PC-3 (cell line): Measurements from ENCODE around the gene GMDS. TPM values are rescaled to one million over a fixed set of nuclear protein-coding genes. Genes with fewer than 3 reads are reported as not detected.

Experiments
- ATAC-seq: fragments of 200-7000 bp; cut with Tn5 transposase; 2 replicates; pipeline ENCODE4 v1.9.1; 2020; ENCODE audit warnings: mild to moderate bottlenecking, moderate library complexity
- BruUV-seq: library from RNA; stranded (reverse); fragments of 400-500 nt; replicated peaks from 2 replicates; lab custom pipeline; 2021; lab: Mats Ljungman, UMichigan
- CTCF ChIA-PET: fragments of 300-600 bp; sonication (Branson Sonifier 250); formaldehyde crosslinking; loops from one replicate; lab custom pipeline; 2022; ENCODE audit warnings: antibody characterized with exemption; lab: Charles Lee
- POLR2A ChIA-PET: fragments of 300-600 bp; sonication (Branson Sonifier 250); formaldehyde crosslinking; loops from one replicate; lab custom pipeline; 2022; ENCODE audit warnings: antibody characterized with exemption; ENCODE audit not compliant: unreplicated experiment; lab: Charles Lee
- DNase-seq: peaks from one replicate; pipeline ENCODE4 v3.0.0-alpha.2; 2015
- H2AFZ ChIP-seq: fragments of 300-600 bp; sonication (generic); 2 replicates; pipeline ENCODE4 v1.6.0; 2016; ENCODE audit warnings: antibody characterized with exemption, low read length
- H3F3A ChIP-seq: fragments of 300-600 bp; sonication (generic); one replicate; pipeline ENCODE4 v1.6.0; 2017; ENCODE audit warnings: antibody characterized with exemption, low read length, control low read depth, mild to moderate bottlenecking; ENCODE audit not compliant: unreplicated experiment
- H3K27ac ChIP-seq: fragments of 300-600 bp; sonication (generic); 2 replicates; pipeline ENCODE4 v1.5.1; 2016; ENCODE audit warnings: mild to moderate bottlenecking, low read length
- H3K27me3 ChIP-seq: fragments of 300-600 bp; sonication (generic); 2 replicates; pipeline ENCODE4 v1.6.1; 2016; ENCODE audit warnings: low read length, mixed read lengths
- H3K36me3 ChIP-seq: fragments of 300-600 bp; sonication (generic); 2 replicates; pipeline ENCODE4 v1.6.1; 2016; ENCODE audit warnings: low read depth, mixed run types, low read length, mixed read lengths
- H3K4me1 ChIP-seq: fragments of 300-600 bp; sonication (generic); 2 replicates; pipeline ENCODE4 v1.5.1; 2016; ENCODE audit warnings: low read length; ENCODE audit not compliant: insufficient read depth
- H3K4me2 ChIP-seq: fragments of 300-600 bp; sonication (generic); 2 replicates; pipeline ENCODE4 v1.6.0; 2016; ENCODE audit warnings: low read length
- H3K4me3 ChIP-seq: fragments of 300-600 bp; sonication (generic); 2 replicates; pipeline ENCODE4 v1.5.1; 2016; ENCODE audit warnings: mild to moderate bottlenecking, low read length, mixed read lengths
- H3K79me2 ChIP-seq: fragments of 300-600 bp; sonication (generic); 2 replicates; pipeline ENCODE4 v1.6.1; 2017; ENCODE audit warnings: low read length, mixed read lengths
- H3K9ac ChIP-seq: fragments of 300-600 bp; sonication (generic); 2 replicates; pipeline ENCODE4 v1.6.0; 2016; ENCODE audit warnings: mild to moderate bottlenecking, low read length
- H3K9me2 ChIP-seq: fragments of 300-600 bp; sonication (generic); replicated peaks from 2 replicates; pipeline ENCODE4 v1.6.1; 2016; ENCODE audit warnings: mixed run types, low read length, mixed read lengths
- H3K9me3 ChIP-seq: fragments of 300-600 bp; sonication (generic); 2 replicates; pipeline ENCODE4 v1.6.1; 2016; ENCODE audit warnings: low read length, mixed read lengths
- H4K20me1 ChIP-seq: fragments of 300-600 bp; sonication (generic); 2 replicates; pipeline ENCODE4 v1.6.1; 2016; ENCODE audit warnings: low read length, mixed read lengths
- CTCF ChIP-seq: fragments of 300-600 bp; sonication (generic); conservative IDR thresholded peaks from 2 replicates; pipeline ENCODE4 v1.5.1; 2017; ENCODE audit warnings: antibody characterized with exemption, low read depth, mild to moderate bottlenecking, low read length
- EZH2 ChIP-seq: fragments of 300-600 bp; sonication (generic); IDR thresholded peaks from one replicate; pipeline ENCODE4 v1.6.1; 2017; ENCODE audit warnings: antibody characterized with exemption, mild to moderate bottlenecking, low read length; ENCODE audit not compliant: unreplicated experiment
- EZH2phosphoT487 ChIP-seq: fragments of 300-600 bp; sonication (generic); IDR thresholded peaks from 2 replicates; pipeline ENCODE4 v1.6.1; 2018; ENCODE audit warnings: mild to moderate bottlenecking, antibody characterized with exemption, low read length, borderline replicate concordance
- intact Hi-C: fragments of 100-400 bp; cut with micrococcal nuclease; formaldehyde crosslinking; loops from 2 replicates; pipeline ENCODE4 v1.9.0; 2023
- total RNA-seq: library from RNA; depleted of rRNA; stranded (reverse); fragments of >200 nt; gene quantifications from 2 replicates; pipeline ENCODE4 v1.2.3, GENCODE V29; 2014

Gene GMDS
- total RNA-seq, 1 experiment from 2014 or later, result 18.3 TPM

DNA sequence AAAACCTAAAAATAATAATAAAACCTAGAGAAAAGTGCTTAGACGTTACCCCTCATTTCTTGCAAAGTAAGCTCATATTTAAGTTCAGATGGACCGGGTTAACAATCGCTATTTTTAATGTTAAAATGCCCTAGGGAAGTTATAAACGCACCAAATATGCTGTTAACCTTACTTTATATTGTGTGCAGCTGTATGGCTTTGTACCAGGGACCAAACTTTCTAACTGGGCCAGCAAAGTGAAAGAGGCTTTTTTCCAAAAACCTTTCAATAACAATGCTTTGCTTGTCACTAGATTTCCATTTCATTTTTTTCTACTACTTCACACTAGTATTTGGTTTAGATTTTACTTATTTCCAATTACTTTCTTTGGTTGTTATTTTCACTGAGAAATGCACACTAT is 387.2 kb downstream of the GMDS start:
- BruUV-seq, result no TSS peak
- Histone ChIP-seq H3K4me3 (no peak overlapping the region), H3K27ac (no peak overlapping the region), H3K27me3 (no peaks in the 10 kb centered on the region), H3K9me3 (no peaks in the 10 kb centered on the region), H3K4me1 (no peaks in the 10 kb centered on the region), H3F3A (no peaks in the 10 kb centered on the region), H4K20me1 (no peaks in the 10 kb centered on the region), H3K4me2 (no peak overlapping the region), H2AFZ (no peak overlapping the region), H3K36me3 (no peaks in the 10 kb centered on the region), H3K9ac (no peak overlapping the region), H3K9me2 (no peaks in the 10 kb centered on the region), H3K79me2 (no peaks in the 10 kb centered on the region)
- DNase-seq (no peak), ATAC-seq (no peak)
- intact Hi-C loops, result no loop called here
- ChIA-PET CTCF (no interaction called here), POLR2A (no interaction called here)
- TF ChIP-seq EZH2phosphoT487 (no peak), EZH2 (no peak), CTCF (no peak)

DNA sequence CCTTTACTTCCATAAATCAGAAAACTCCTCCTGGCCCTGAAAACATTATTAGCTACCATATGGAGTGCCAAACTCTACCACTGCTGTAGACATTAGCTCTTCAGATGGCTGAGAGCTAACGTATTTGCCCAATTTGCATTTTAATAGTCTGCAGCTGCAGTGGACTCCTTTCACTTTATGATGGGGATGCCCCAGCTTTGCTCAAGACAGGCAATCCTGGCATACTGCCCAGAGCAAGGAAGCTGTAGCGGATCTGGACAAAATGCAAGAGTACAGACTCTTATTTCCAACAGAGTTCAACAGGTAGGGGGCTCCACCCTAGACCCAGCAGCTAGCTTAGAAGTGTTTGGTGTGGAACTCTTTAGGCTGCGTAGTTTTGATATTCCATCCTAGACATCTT is 389.0 kb downstream of the GMDS start:
- no peak overlapping the region for H3K9ac ChIP-seq
- CTCF ChIA-PET, result no interaction called here
- H3K4me2 ChIP-seq, result no peak overlapping the region
- no peaks in the 10 kb centered on the region for H4K20me1 ChIP-seq
- no peaks in the 10 kb centered on the region for H3K36me3 ChIP-seq
- no peaks in the 10 kb centered on the region for H3K79me2 ChIP-seq
- H2AFZ ChIP-seq, result no peak overlapping the region
- H3K4me1 ChIP-seq, result no peaks in the 10 kb centered on the region
- DNase-seq (no peak), ATAC-seq (no peak)
- H3K27me3 ChIP-seq, result no peaks in the 10 kb centered on the region
- BruUV-seq, result no TSS peak
- H3K9me3 ChIP-seq, result no peaks in the 10 kb centered on the region
- no peak for TF ChIP-seq CTCF
- no peak for TF ChIP-seq EZH2phosphoT487
- H3K4me3 ChIP-seq, result no peak overlapping the region
- H3F3A ChIP-seq, result no peaks in the 10 kb centered on the region
- no peak overlapping the region for H3K27ac ChIP-seq
- intact Hi-C loops, result no loop called here
- POLR2A ChIA-PET, result no interaction called here
- H3K9me2 ChIP-seq, result no peaks in the 10 kb centered on the region

GRCh38 chr6:1855890-1856289 is 389.5 kb downstream of the GMDS start:
- no peaks in the 10 kb centered on the region for H3K79me2 ChIP-seq
- no peak overlapping the region for H3K9ac ChIP-seq
- DNase-seq, result no peak
- H3K9me3 ChIP-seq, result no peaks in the 10 kb centered on the region
- no peaks in the 10 kb centered on the region for H4K20me1 ChIP-seq
- H3K36me3 ChIP-seq, result no peaks in the 10 kb centered on the region
- no peak overlapping the region for H3K4me3 ChIP-seq
- no TSS peak for BruUV-seq
- H2AFZ ChIP-seq, result no peak overlapping the region
- H3K4me1 ChIP-seq, result no peaks in the 10 kb centered on the region
- no peaks in the 10 kb centered on the region for H3F3A ChIP-seq
- POLR2A ChIA-PET, result no interaction called here
- no peaks in the 10 kb centered on the region for H3K27me3 ChIP-seq
- intact Hi-C loops, result no loop called here
- CTCF ChIA-PET, result no interaction called here
- H3K9me2 ChIP-seq, result no peaks in the 10 kb centered on the region
- no peak overlapping the region for H3K27ac ChIP-seq
- ATAC-seq, result no peak
- TF ChIP-seq EZH2, result no peak
- TF ChIP-seq CTCF, result no peak
- TF ChIP-seq EZH2phosphoT487, result no peak
- H3K4me2 ChIP-seq, result no peak overlapping the region
